HFFc6 (cell line): ENCODE results near the gene CRYGA. TPM values are rescaled to one million over a fixed set of nuclear protein-coding genes. Genes with fewer than 3 reads are reported as not detected.
"Not testable (repeated sequence)": the region's sequence is repeated elsewhere in the genome, so short reads cannot be mapped to it uniquely, and the experiment has no call there.

Experiments
- DNase-seq: peaks from one replicate; pipeline ENCODE4 v3.0.0-alpha.2; 2018
- H3K27ac Mint-ChIP-seq: 2 replicates; pipeline ENCODE4 v1.8.0; 2020; ENCODE audit warnings: mild to moderate bottlenecking, mixed read lengths
- H3K27me3 Mint-ChIP-seq: 2 replicates; pipeline ENCODE4 v1.8.0; 2021; ENCODE audit warnings: mild to moderate bottlenecking, moderate library complexity, mixed read lengths; ENCODE audit not compliant: insufficient read depth
- H3K36me3 Mint-ChIP-seq: 2 replicates; pipeline ENCODE4 v1.8.0; 2021; ENCODE audit warnings: low read depth, mixed read lengths
- H3K4me1 Mint-ChIP-seq: 2 replicates; pipeline ENCODE4 v1.8.0; 2020; ENCODE audit warnings: low read depth, mixed read lengths
- H3K4me3 Mint-ChIP-seq: 2 replicates; pipeline ENCODE4 v1.8.0; 2020; ENCODE audit warnings: mild to moderate bottlenecking, moderate library complexity, mixed read lengths
- H3K9me3 Mint-ChIP-seq: 2 replicates; pipeline ENCODE4 v1.8.0; 2020; ENCODE audit warnings: mild to moderate bottlenecking, mixed read lengths
- CTCF ChIP-seq: fragments of 200-600 bp; sonication (generic); IDR thresholded peaks from 2 replicates; pipeline ENCODE4 v1.5.0; 2021; ENCODE audit warnings: antibody characterized with exemption, mild to moderate bottlenecking
- total RNA-seq, 6 experiments: library from RNA; stranded (reverse); fragmentation: NEBNext Ultra II Directional; extraction: Animal tissue kit (Norgen Biotek cat#: 25700); gene quantifications; 2 replicates in 1 of 6; 3 replicates in 5 of 6; pipeline ENCODE4 v1.2.3, GENCODE V29; 2021

Gene CRYGA
- total RNA-seq, 6 experiments from 2014 or later: not detected

DNA sequence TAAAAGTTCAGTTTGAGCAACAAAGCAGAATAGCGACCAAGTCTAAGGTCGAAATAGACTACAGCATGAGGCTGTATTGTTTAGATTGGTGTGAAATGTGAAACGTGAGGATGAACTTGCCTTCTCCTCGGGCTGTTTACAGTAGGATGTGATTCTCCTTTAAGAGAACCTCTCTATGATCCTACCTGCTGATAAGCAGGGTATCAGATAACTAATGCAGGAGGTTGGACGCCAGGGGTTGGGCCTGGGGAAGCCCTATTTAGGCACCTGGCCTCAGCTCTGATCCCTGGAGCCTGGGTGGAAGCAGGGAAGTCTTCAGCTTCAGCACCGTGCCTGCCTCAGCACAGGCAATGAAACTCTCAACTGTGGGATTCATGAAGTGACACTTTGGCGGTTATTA lies 50.4 kb downstream of the CRYGA start:
- no peak for TF ChIP-seq CTCF
- Mint-ChIP-seq H3K27ac (no peak overlapping the region), H3K4me3 (no peak overlapping the region), H3K4me1 (no peaks in the 10 kb centered on the region), H3K27me3 (peaks cover 33% of the 10 kb centered on the region), H3K36me3 (no peaks in the 10 kb centered on the region), H3K9me3 (no peaks in the 10 kb centered on the region)
- DNase-seq: no peak

GRCh38 chr2:208112273-208112745 lies 51.1 kb downstream of the CRYGA start:
- H3K9me3 Mint-ChIP-seq, H3K4me1 Mint-ChIP-seq, DNase-seq, H3K36me3 Mint-ChIP-seq, H3K27ac Mint-ChIP-seq, H3K4me3 Mint-ChIP-seq: not testable (repeated sequence)
- H3K27me3 Mint-ChIP-seq: peaks cover 33% of the 10 kb centered on the region

Other genes with a start within 250 kb of the CRYGA start
- 1 to 10 TPM; 6.4 to 8.2 (median 7.2) TPM for gene PLEKHM3, start 138.1 kb downstream of the CRYGA start, total RNA-seq
- gene CRYGD, start 39.1 kb downstream of the CRYGA start, total RNA-seq: not detected
- gene CRYGC, start 33.8 kb downstream of the CRYGA start, total RNA-seq: not detected
- not detected for gene CRYGB, start 17.4 kb downstream of the CRYGA start, total RNA-seq
- not detected for gene C2orf80, start 26.4 kb upstream of the CRYGA start, total RNA-seq
- gene IDH1, start 91.5 kb upstream of the CRYGA start, total RNA-seq: 10 to 100 TPM; 42.7 to 61.7 (median 58.4) TPM
- gene PIKFYVE, start 102.7 kb upstream of the CRYGA start, total RNA-seq: 10 to 100 TPM; 17.2 to 22.0 (median 20.2) TPM
- not detected for gene PTH2R, start 243.2 kb upstream of the CRYGA start, total RNA-seq